ENCODE results near the gene METTL16.
"Not testable (repeated sequence)": the region's sequence is repeated elsewhere in the genome, so short reads cannot be mapped to it uniquely, and the experiment has no call there.

The METTL16 gene
- 59.3 to 74.0 reads per million in 2 donors for total RNA-seq

- DNase-seq, result peak; percentile 70
These were observed at the start of gene METTL16 for GRCh38 chr17:2511462-2512369. Gene METTL16, minus strand, starts transcription at chr17:2511888. Its CDS starts 9,557 bp downstream, at chr17:2502331.

GRCh38 chr17:2560658-2561057 lies 49.0 kb upstream of the METTL16 start:
- DNase-seq, result no peak

- DNase-seq, result no peak
These were observed 40.2 kb upstream of the METTL16 start for GRCh38 chr17:2551928-2552327.

- DNase-seq, result no peak
These were observed 39.8 kb upstream of the METTL16 start for GRCh38 chr17:2551493-2551892.

- DNase-seq, result no peak
These were observed 37.9 kb upstream of the METTL16 start for GRCh38 chr17:2549392-2550211.

GRCh38 chr17:2548026-2548425 lies 36.3 kb upstream of the METTL16 start:
- not testable (repeated sequence) for DNase-seq

GRCh38 chr17:2547176-2547575 lies 35.5 kb upstream of the METTL16 start:
- no peak for DNase-seq

- DNase-seq, result no peak
These were observed 33.7 kb upstream of the METTL16 start for GRCh38 chr17:2545393-2545792.

- no peak for DNase-seq
These were observed 30.8 kb upstream of the METTL16 start for GRCh38 chr17:2542456-2542855.

GRCh38 chr17:2542056-2542455 lies 30.4 kb upstream of the METTL16 start:
- DNase-seq, result no peak

- DNase-seq, result not testable (repeated sequence)
These were observed 25.9 kb upstream of the METTL16 start for GRCh38 chr17:2537579-2537978.

- DNase-seq, result no peak
These were observed 20.5 kb upstream of the METTL16 start for GRCh38 chr17:2532146-2532720.

GRCh38 chr17:2531243-2531954 lies 19.7 kb upstream of the METTL16 start:
- not testable (repeated sequence) for DNase-seq

- not testable (repeated sequence) for DNase-seq
These were observed 10.2 kb upstream of the METTL16 start for GRCh38 chr17:2521775-2522410.

- no peak for DNase-seq
These were observed 9.6 kb upstream of the METTL16 start for GRCh38 chr17:2521257-2521656.

GRCh38 chr17:2517539-2517938 lies 5.9 kb upstream of the METTL16 start:
- DNase-seq, result no peak

- DNase-seq, result no peak
These were observed 588 bp downstream of the METTL16 start for GRCh38 chr17:2511138-2511461.

- DNase-seq, result no peak
These were observed 1.1 kb downstream of the METTL16 start for GRCh38 chr17:2510559-2510958.

- no peak for DNase-seq
These were observed 3.7 kb downstream of the METTL16 start for GRCh38 chr17:2508035-2508434.

GRCh38 chr17:2507015-2507414 lies 4.7 kb downstream of the METTL16 start:
- not testable (repeated sequence) for DNase-seq

- no peak for DNase-seq
These were observed 8.1 kb downstream of the METTL16 start for GRCh38 chr17:2503627-2504026.
